Upper lobe of left lung (tissue), 4 donors: ENCODE measurements around the gene OLFML2B.

Source experiments
- CTCF ChIP-seq, 6 experiments: fragments of 450-650 bp in 4 of 6; fragments of 200-600 bp in 2 of 6; sonication (generic) in 2 of 6; IDR thresholded peaks; one replicate each; pipeline ENCODE4 v1.5.1; 2016 to 2019; ENCODE audit warnings: antibody characterized with exemption in 6 of 6
- EP300 ChIP-seq, 4 donors: sonication (generic); formaldehyde crosslinking; IDR thresholded peaks; one replicate each; pipeline ENCODE4 v1.5.1; 2017; ENCODE audit warnings: antibody characterized with exemption in 4 of 4, control low read depth in 2 of 4
- POLR2A ChIP-seq, 4 donors: fragments of 450-650 bp; IDR thresholded peaks; one replicate each; pipeline ENCODE4 v1.5.1; 2016 to 2017; ENCODE audit warnings: antibody characterized with exemption in 4 of 4, mild to moderate bottlenecking in 2 of 4

- TF ChIP-seq EP300 (IDR thresholded peaks at IDR 0.05) (no peak), POLR2A (IDR thresholded peaks at IDR 0.05) (no peak), CTCF (IDR thresholded peaks at IDR 0.05) (no peak)
Observed at GRCh38 chr1:161936786-161937185, 86.9 kb downstream of the OLFML2B start.
